B cell (primary cell): ENCODE data around the gene SLIT3. TPM values are rescaled to one million over a fixed set of nuclear protein-coding genes. Genes with fewer than 3 reads are reported as not detected.

ENCODE experiments used
- ATAC-seq: fragments of 200-7000 bp; cut with Tn5 transposase; one replicate; pipeline ENCODE4 v1.10.0; 2021; ENCODE audit warnings: low read depth, mild to moderate bottlenecking, moderate number of reproducible peaks, moderate library complexity
- CTCF ChIA-PET: fragments of 350-600 bp; sonication (Branson Sonifier 250); formaldehyde crosslinking; loops from one replicate; lab custom pipeline; 2021; ENCODE audit warnings: antibody characterized with exemption, inconsistent platforms; lab: Charles Lee
- POLR2A ChIA-PET: fragments of 350-600 bp; sonication (Branson Sonifier 250); formaldehyde crosslinking; loops from one replicate; lab custom pipeline; 2021; ENCODE audit warnings: antibody characterized with exemption; lab: Charles Lee
- DNase-seq: peaks from one replicate; pipeline ENCODE4 v3.0.0; 2013
- H2AFZ ChIP-seq: 2 replicates; pipeline ENCODE4 v1.6.1; 2012; ENCODE audit warnings: mild to moderate bottlenecking, low read depth, low read length; ENCODE audit not compliant: insufficient read depth, poor library complexity, severe bottlenecking
- H3K27ac ChIP-seq, 2 donors: 1 replicate in 1 of 2; 2 replicates in 1 of 2; pipeline ENCODE4 v1.5.1; 2012 to 2013; ENCODE audit warnings: low read length in 2 of 2, mild to moderate bottlenecking in 2 of 2, moderate library complexity in 1 of 2
- H3K27me3 ChIP-seq, 4 experiments: fragments of 200-600 bp in 1 of 4; sonication (generic) in 1 of 4; replicated peaks in 1 of 4; 1 replicate in 2 of 4; 2 replicates in 2 of 4; pipeline versions ENCODE4 v1.6.1 to v1.7.0; 2013 to 2016; ENCODE audit warnings: low read length in 3 of 4, mild to moderate bottlenecking in 2 of 4, mixed read lengths in 1 of 4, moderate library complexity in 1 of 4; ENCODE audit not compliant: insufficient read depth in 4 of 4, control insufficient read depth in 3 of 4; ENCODE audit errors: control extremely low read depth in 1 of 4
- H3K36me3 ChIP-seq, 2 experiments: replicated peaks in 1 of 2; 1 replicate in 1 of 2; 2 replicates in 1 of 2; pipeline versions ENCODE4 v1.6.1 to v1.7.1; 2013; ENCODE audit warnings: low read length in 1 of 2; ENCODE audit not compliant: insufficient read depth in 2 of 2, control insufficient read depth in 1 of 2; ENCODE audit errors: control extremely low read depth in 1 of 2, extremely low read depth in 1 of 2
- H3K4me1 ChIP-seq, 2 donors: fragments of 200-600 bp in 1 of 2; sonication (generic) in 1 of 2; 1 replicate in 1 of 2; 2 replicates in 1 of 2; pipeline versions ENCODE4 v1.5.1 to v1.6.1; 2013 to 2017; ENCODE audit warnings: low read length in 2 of 2; ENCODE audit not compliant: control insufficient read depth in 2 of 2, insufficient read depth in 2 of 2
- H3K4me2 ChIP-seq: replicated peaks from 2 replicates; pipeline ENCODE3; 2012; ENCODE audit warnings: mild to moderate bottlenecking, low read depth, low read length; ENCODE audit not compliant: poor library complexity, severe bottlenecking
- H3K4me3 ChIP-seq, 5 experiments: fragments of 200-600 bp in 1 of 5; sonication (generic) in 1 of 5; 1 replicate in 3 of 5; 2 replicates in 2 of 5; pipeline versions ENCODE4 v1.5.1 to v1.7.0; 2011 to 2016; ENCODE audit warnings: low read length in 4 of 5, mild to moderate bottlenecking in 4 of 5, low read depth in 2 of 5, control low read depth in 1 of 5, moderate library complexity in 1 of 5; ENCODE audit not compliant: insufficient read depth in 1 of 5; ENCODE audit errors: control extremely low read depth in 1 of 5, extremely low read depth in 1 of 5
- H3K79me2 ChIP-seq: fragments of 200-600 bp; sonication (generic); one replicate; pipeline ENCODE4 v1.6.0; 2016; ENCODE audit warnings: low read length; ENCODE audit not compliant: control insufficient read depth, insufficient read depth
- H3K9ac ChIP-seq: fragments of 200-600 bp; sonication (generic); 2 replicates; pipeline ENCODE4 v1.6.1; 2017; ENCODE audit warnings: mild to moderate bottlenecking, low read length, moderate library complexity
- H3K9me3 ChIP-seq, 3 donors: one replicate each; pipeline versions ENCODE4 v1.6.1 to v1.7.1; 2013; ENCODE audit warnings: low read length in 2 of 3; ENCODE audit not compliant: control insufficient read depth in 2 of 3, insufficient read depth in 1 of 3; ENCODE audit errors: control extremely low read depth in 1 of 3
- H4K20me1 ChIP-seq: 2 replicates; pipeline ENCODE4 v1.6.0; 2012; ENCODE audit warnings: mild to moderate bottlenecking, low read length; ENCODE audit not compliant: insufficient read depth, control insufficient read depth, poor library complexity, severe bottlenecking
- H3K27ac Mint-ChIP-seq: one replicate; pipeline ENCODE4 v1.8.0; 2021; ENCODE audit warnings: mixed read lengths
- H3K27me3 Mint-ChIP-seq: one replicate; pipeline ENCODE4 v1.8.0; 2021; ENCODE audit warnings: mixed read lengths
- H3K4me1 Mint-ChIP-seq: one replicate; pipeline ENCODE4 v1.8.0; 2021; ENCODE audit warnings: mixed read lengths
- H3K4me3 Mint-ChIP-seq: one replicate; pipeline ENCODE4 v1.8.0; 2021; ENCODE audit warnings: mixed read lengths
- H3K9me3 Mint-ChIP-seq: one replicate; pipeline ENCODE4 v1.8.0; 2022; ENCODE audit warnings: mixed read lengths; ENCODE audit not compliant: insufficient read depth
- CTCF ChIP-seq: fragments of 200-600 bp; IDR thresholded peaks from one replicate; pipeline ENCODE4 v1.8.0; 2022; ENCODE audit warnings: antibody characterized with exemption, mild to moderate bottlenecking
- EZH2 ChIP-seq: IDR thresholded peaks from 2 replicates; pipeline ENCODE4 v1.6.1; 2012; ENCODE audit warnings: borderline replicate concordance, low read depth, mild to moderate bottlenecking, moderate library complexity, low read length; ENCODE audit not compliant: insufficient read depth, poor library complexity, severe bottlenecking
- WGBS: methylation state at CpG from one replicate; pipeline ENCODE4 v1.1.5; 2013; ENCODE audit warnings: missing lambda C conversion rate; ENCODE audit not compliant: insufficient coverage; 5-methylcytosine and 5-hydroxymethylcytosine counted together
- intact Hi-C: fragments of 100-400 bp; cut with micrococcal nuclease; formaldehyde crosslinking; loops from one replicate; pipeline ENCODE4 v1.10.0; 2022
- polyA plus RNA-seq: library from polyadenylated mRNA; depleted of rRNA; stranded (reverse); fragments of >200 nt; gene quantifications from 2 replicates; pipeline ENCODE4 v1.2.3, GENCODE V29; 2012
- total RNA-seq, 2 donors: library from RNA; stranded (reverse); fragments of 120-200 nt in 1 of 2; gene quantifications; 1 replicate in 1 of 2; 2 replicates in 1 of 2; pipeline versions ENCODE4 v1.2.3 to v1.2.4, GENCODE V29; 2013 to 2022

SLIT3 gene
- total and polyA plus RNA-seq, 2 donors (not counting 1 experiment from before 2014, with no cell fraction given), result not detected

GRCh38 chr5:168874713-168875380 is 426.1 kb downstream of the SLIT3 start:
- Histone ChIP-seq H3K4me1 (peaks cover 10 to 18% of the 10 kb centered on the region in 2 donors), H4K20me1 (no peaks in the 10 kb centered on the region), H2AFZ (no peak overlapping the region), H3K9ac (no peak overlapping the region), H3K4me2 (no peak overlapping the region), H3K4me3 (no peak overlapping the region), H3K27ac (no peak overlapping the region), H3K79me2 (no peaks in the 10 kb centered on the region), H3K9me3 (peaks cover 0 to 8% (median 0%) of the 10 kb centered on the region in 3 donors), H3K27me3 (peaks cover 0 to 25% (median 13%) of the 10 kb centered on the region in 4 experiments), H3K36me3 (no peaks in the 10 kb centered on the region)
- 80% methylated on average over 6 of the region's 6 CpGs for WGBS
- ATAC-seq (no peak), DNase-seq (no peak)
- CTCF ChIA-PET, result interaction anchor here (1.4 kb wide), 1 partner anchor 11 kb away, joined by 3 read pairs; no protein-coding TSS in a partner anchor
- Mint-ChIP-seq H3K4me3 (no peak overlapping the region), H3K27ac (no peak overlapping the region), H3K4me1 (peaks cover 15% of the 10 kb centered on the region), H3K9me3 (peaks cover 2% of the 10 kb centered on the region), H3K27me3 (peaks cover 29% of the 10 kb centered on the region)
- intact Hi-C loops, result no loop called here
- TF ChIP-seq EZH2 (no peak), CTCF (no peak)
- POLR2A ChIA-PET, result no interaction called here

- H3K79me2 ChIP-seq, result no peaks in the 10 kb centered on the region
- no peak overlapping the region for H3K4me3 ChIP-seq
- DNase-seq, result no peak
- peaks cover 0 to 16% (median 10%) of the 10 kb centered on the region in 4 experiments for H3K27me3 ChIP-seq
- Mint-ChIP-seq H3K4me1 (peaks cover 3% of the 10 kb centered on the region), H3K27me3 (peaks cover 27% of the 10 kb centered on the region), H3K27ac (no peak overlapping the region), H3K4me3 (no peak overlapping the region), H3K9me3 (peaks cover 2% of the 10 kb centered on the region)
- no peak overlapping the region for H3K9ac ChIP-seq
- ATAC-seq, result no peak
- no peak overlapping the region for H3K27ac ChIP-seq
- TF ChIP-seq CTCF (no peak), EZH2 (no peak)
- no peaks in the 10 kb centered on the region for H3K36me3 ChIP-seq
- intact Hi-C loops, result no loop called here
- no peaks in the 10 kb centered on the region for H4K20me1 ChIP-seq
- H3K4me1 ChIP-seq, result peaks cover 0 to 2% of the 10 kb centered on the region in 2 donors
- CTCF ChIA-PET, result no interaction called here
- peaks cover 0 to 5% (median 0%) of the 10 kb centered on the region in 3 donors for H3K9me3 ChIP-seq
- POLR2A ChIA-PET, result no interaction called here
- WGBS, result no CpG with 5 or more reads among the region's 3 CpGs
- no peak overlapping the region for H2AFZ ChIP-seq
- no peak overlapping the region for H3K4me2 ChIP-seq
These were observed 428.7 kb downstream of the SLIT3 start for GRCh38 chr5:168872246-168872645.
